Measurements from ENCODE around the gene HCK. TPM values are rescaled to one million over a fixed set of nuclear protein-coding genes. Genes with fewer than 3 reads are reported as not detected.

The HCK gene
- total and polyA plus RNA-seq, 5 experiments from 2014 or later = 0.24 to 0.86 (median 0.53) TPM; not detected in 1

GRCh38 chr20:32129863-32130262 lies 77.8 kb downstream of the HCK start:
- POLR2A ChIA-PET = no interaction called here
- H3K36me3 Mint-ChIP-seq = peaks cover 0 to 36% (median 5%) of the 10 kb centered on the region in 3 donors
- peak overlapping the region in 2 of 10 donors; percentile 29 to 47 for H3K27ac Mint-ChIP-seq

GRCh38 chr20:32130352-32130751 lies 78.3 kb downstream of the HCK start:
- H3K4me3 Mint-ChIP-seq = no peak overlapping the region
- no peaks in the 10 kb centered on the region for H3K9me3 Mint-ChIP-seq
- no peak for ATAC-seq
- no peaks in the 10 kb centered on the region for H3K27me3 Mint-ChIP-seq
- POLR2A ChIA-PET = no interaction called here
- no peak for DNase-seq
- H3K27ac Mint-ChIP-seq = peak overlapping the region in 3 of 10 donors; percentile 29 to 48 (median 47)
- H3K36me3 Mint-ChIP-seq = peaks cover 0 to 35% (median 5%) of the 10 kb centered on the region in 3 donors
- peaks cover 28 to 43% (median 32%) of the 10 kb centered on the region in 4 donors for H3K4me1 Mint-ChIP-seq

More at GRCh38 chr20:32129863-32130262, 77.8 kb downstream of the HCK start:
- no peak for DNase-seq
- peaks cover 29 to 43% (median 32%) of the 10 kb centered on the region in 4 donors for H3K4me1 Mint-ChIP-seq
- no peak for ATAC-seq
- H3K9me3 Mint-ChIP-seq = no peaks in the 10 kb centered on the region
- no peaks in the 10 kb centered on the region for H3K27me3 Mint-ChIP-seq
- no peak overlapping the region for H3K4me3 Mint-ChIP-seq

DNA sequence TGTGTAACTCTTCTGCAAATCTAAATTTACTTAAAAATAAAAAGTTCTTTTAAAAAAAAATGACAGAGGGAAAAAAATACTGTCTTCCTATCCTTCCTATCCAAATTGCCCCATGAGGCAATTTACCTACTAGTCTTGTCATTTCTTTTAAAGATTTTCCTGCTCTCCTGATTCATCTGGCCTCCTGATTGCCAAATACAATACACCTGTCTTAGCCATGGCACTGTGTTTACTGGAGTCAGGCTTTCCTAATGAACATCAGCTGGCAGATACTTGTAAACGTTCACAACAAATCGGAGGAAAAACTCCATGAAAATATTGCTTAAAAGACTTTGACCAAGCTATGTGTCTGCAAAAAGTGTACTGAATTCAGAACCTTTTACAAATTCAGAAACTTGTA lies 78.9 kb downstream of the HCK start:
- no peak overlapping the region for H3K27ac Mint-ChIP-seq
- H3K27me3 Mint-ChIP-seq = no peaks in the 10 kb centered on the region
- ATAC-seq = no peak
- no peak for DNase-seq
- POLR2A ChIA-PET = no interaction called here
- no peak overlapping the region for H3K4me3 Mint-ChIP-seq
- peaks cover 29 to 43% (median 33%) of the 10 kb centered on the region in 4 donors for H3K4me1 Mint-ChIP-seq
- peaks cover 0 to 40% (median 7%) of the 10 kb centered on the region in 3 donors for H3K36me3 Mint-ChIP-seq
- no peaks in the 10 kb centered on the region for H3K9me3 Mint-ChIP-seq

GRCh38 chr20:32132911-32133549 lies 81.0 kb downstream of the HCK start:
- Mint-ChIP-seq H3K4me1 (peaks cover 23 to 36% (median 31%) of the 10 kb centered on the region in 4 donors), H3K36me3 (peaks cover 0 to 48% (median 7%) of the 10 kb centered on the region in 3 donors), H3K27ac (peak overlapping the region in 1 of 10 donors; percentile 13), H3K4me3 (no peak overlapping the region), H3K27me3 (no peaks in the 10 kb centered on the region), H3K9me3 (no peaks in the 10 kb centered on the region)
- POLR2A ChIA-PET = no interaction called here
- ATAC-seq (no peak), DNase-seq (no peak)

GRCh38 chr20:32134026-32134425 lies 82.0 kb downstream of the HCK start:
- no peak overlapping the region for H3K27ac Mint-ChIP-seq
- H3K4me3 Mint-ChIP-seq = no peak overlapping the region

GRCh38 chr20:32135983-32136515 lies 84.0 kb downstream of the HCK start:
- no peak overlapping the region for H3K27ac Mint-ChIP-seq
- no peaks in the 10 kb centered on the region for H3K27me3 Mint-ChIP-seq
- no peak for DNase-seq
- no peak overlapping the region for H3K4me3 Mint-ChIP-seq
- no peaks in the 10 kb centered on the region for H3K9me3 Mint-ChIP-seq
- peaks cover 4 to 73% (median 6%) of the 10 kb centered on the region in 3 donors for H3K36me3 Mint-ChIP-seq
- peaks cover 20 to 31% (median 28%) of the 10 kb centered on the region in 4 donors for H3K4me1 Mint-ChIP-seq
- no peak for ATAC-seq
- POLR2A ChIA-PET = interaction anchor here (0.7 kb wide), 1 partner anchor 367 kb away, joined by 3 read pairs; no protein-coding TSS in a partner anchor

More at GRCh38 chr20:32134026-32134425, 82.0 kb downstream of the HCK start:
- H3K27me3 Mint-ChIP-seq = no peaks in the 10 kb centered on the region
- no peak for DNase-seq
- ATAC-seq = no peak
- H3K9me3 Mint-ChIP-seq = no peaks in the 10 kb centered on the region
- H3K36me3 Mint-ChIP-seq = peaks cover 0 to 56% (median 7%) of the 10 kb centered on the region in 3 donors
- POLR2A ChIA-PET = no interaction called here
- H3K4me1 Mint-ChIP-seq = peaks cover 23 to 39% (median 31%) of the 10 kb centered on the region in 4 donors

DNA sequence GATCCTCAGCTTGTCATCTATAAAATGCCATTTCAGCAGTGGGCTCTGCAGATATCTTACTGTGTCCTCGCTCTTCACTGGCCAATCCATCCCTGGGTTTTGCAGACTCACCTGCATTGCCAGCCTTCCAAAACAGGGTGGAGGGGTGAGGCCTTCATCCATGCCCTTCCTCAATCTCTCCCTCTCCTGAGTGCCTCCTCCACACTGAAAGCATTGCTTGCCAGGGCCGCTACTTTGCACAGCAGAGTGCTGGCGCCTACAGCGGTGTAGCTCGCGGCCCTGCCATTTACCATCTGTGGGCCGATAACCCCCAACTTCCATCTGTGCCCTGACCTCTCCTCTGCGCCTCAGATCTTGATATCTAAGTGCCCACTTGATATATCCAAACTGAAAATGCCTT lies 86.9 kb downstream of the HCK start:
- ATAC-seq (no peak), DNase-seq (no peak)
- POLR2A ChIA-PET = no interaction called here
- Mint-ChIP-seq H3K4me3 (no peak overlapping the region), H3K4me1 (peaks cover 0 to 18% (median 4%) of the 10 kb centered on the region in 4 donors), H3K27me3 (no peaks in the 10 kb centered on the region), H3K9me3 (no peaks in the 10 kb centered on the region), H3K36me3 (peaks cover 4 to 89% (median 17%) of the 10 kb centered on the region in 3 donors), H3K27ac (no peak overlapping the region)

GRCh38 chr20:32139947-32140346 lies 87.9 kb downstream of the HCK start:
- DNase-seq (no peak), ATAC-seq (no peak)
- Mint-ChIP-seq H3K9me3 (no peaks in the 10 kb centered on the region), H3K27ac (peak overlapping the region in 4 of 10 donors; percentile 20 to 82 (median 48)), H3K36me3 (peaks cover 4 to 88% (median 19%) of the 10 kb centered on the region in 3 donors), H3K4me3 (no peak overlapping the region), H3K27me3 (no peaks in the 10 kb centered on the region), H3K4me1 (peaks cover 0 to 18% (median 4%) of the 10 kb centered on the region in 4 donors)
- POLR2A ChIA-PET = no interaction called here

- Mint-ChIP-seq H3K4me3 (no peak overlapping the region), H3K9me3 (no peaks in the 10 kb centered on the region), H3K36me3 (peaks cover 4 to 90% (median 23%) of the 10 kb centered on the region in 3 donors), H3K4me1 (peaks cover 0 to 15% (median 4%) of the 10 kb centered on the region in 4 donors), H3K27me3 (no peaks in the 10 kb centered on the region), H3K27ac (no peak overlapping the region)
- no peak for ATAC-seq
- DNase-seq = no peak
- POLR2A ChIA-PET = no interaction called here
These were observed 88.6 kb downstream of the HCK start for GRCh38 chr20:32140603-32141002.

DNA sequence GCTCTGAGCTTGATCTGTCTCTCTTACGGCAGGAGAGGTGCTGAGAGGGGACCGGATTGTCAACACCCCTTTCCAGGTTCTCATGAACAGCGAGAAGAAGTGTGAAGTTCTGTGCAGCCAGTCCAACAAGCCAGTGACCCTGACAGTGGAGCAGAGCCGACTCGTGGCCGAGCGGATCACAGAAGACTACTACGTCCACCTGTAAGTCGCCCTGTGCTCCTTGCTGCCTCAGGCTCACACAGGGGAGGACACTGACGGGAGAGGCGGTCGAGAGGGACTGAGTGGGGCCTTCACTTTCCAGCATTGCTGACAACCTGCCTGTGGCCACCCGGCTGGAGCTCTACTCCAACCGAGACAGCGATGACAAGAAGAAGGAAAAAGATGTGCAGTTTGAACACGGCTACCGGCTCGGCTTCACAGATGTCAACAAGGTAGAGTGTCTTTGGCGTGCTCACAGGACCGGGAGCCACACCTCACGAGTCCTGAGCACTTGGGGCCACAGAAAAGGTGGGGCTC lies 89.5 kb downstream of the HCK start:
- POLR2A ChIA-PET = no interaction called here
- H3K27ac Mint-ChIP-seq = no peak overlapping the region
- H3K9me3 Mint-ChIP-seq = no peaks in the 10 kb centered on the region
- peaks cover 4 to 90% (median 25%) of the 10 kb centered on the region in 3 donors for H3K36me3 Mint-ChIP-seq
- peaks cover 0 to 15% (median 3%) of the 10 kb centered on the region in 4 donors for H3K4me1 Mint-ChIP-seq
- ATAC-seq (no peak), DNase-seq (no peak)
- no peaks in the 10 kb centered on the region for H3K27me3 Mint-ChIP-seq
- no peak overlapping the region for H3K4me3 Mint-ChIP-seq

DNA sequence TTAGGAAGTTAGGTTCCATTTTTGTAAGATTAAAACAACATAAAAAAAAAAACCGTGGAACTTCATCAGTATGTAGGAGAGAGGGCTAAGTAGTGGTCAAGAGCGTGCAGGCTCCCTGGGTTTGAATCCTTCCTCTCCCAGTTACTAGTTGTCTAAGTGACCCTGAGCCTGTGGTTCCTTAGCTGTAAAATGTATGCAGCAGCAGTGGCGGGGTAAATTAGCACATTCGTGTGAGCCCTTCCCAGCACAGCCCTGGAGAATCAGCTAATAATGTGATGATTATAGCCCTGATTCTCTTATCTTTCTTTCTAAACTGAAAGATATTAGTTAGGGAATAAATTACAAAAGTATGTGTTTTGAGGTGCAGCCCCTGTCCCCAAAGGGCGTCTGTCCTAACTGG lies 90.0 kb downstream of the HCK start:
- DNase-seq = no peak
- H3K4me3 Mint-ChIP-seq = no peak overlapping the region
- no peak for ATAC-seq
- H3K9me3 Mint-ChIP-seq = no peaks in the 10 kb centered on the region
- peaks cover 0 to 15% (median 3%) of the 10 kb centered on the region in 4 donors for H3K4me1 Mint-ChIP-seq
- H3K36me3 Mint-ChIP-seq = peaks cover 4 to 91% (median 25%) of the 10 kb centered on the region in 3 donors
- POLR2A ChIA-PET = no interaction called here
- H3K27ac Mint-ChIP-seq = no peak overlapping the region
- H3K27me3 Mint-ChIP-seq = no peaks in the 10 kb centered on the region

- H3K36me3 Mint-ChIP-seq = peaks cover 4 to 95% (median 25%) of the 10 kb centered on the region in 3 donors
- no peak for ATAC-seq
- POLR2A ChIA-PET = no interaction called here
- peaks cover 0 to 11% (median 3%) of the 10 kb centered on the region in 4 donors for H3K4me1 Mint-ChIP-seq
- H3K9me3 Mint-ChIP-seq = no peaks in the 10 kb centered on the region
- DNase-seq = no peak
- H3K27ac Mint-ChIP-seq = no peak overlapping the region
- no peak overlapping the region for H3K4me3 Mint-ChIP-seq
- H3K27me3 Mint-ChIP-seq = no peaks in the 10 kb centered on the region
These were observed 90.9 kb downstream of the HCK start for GRCh38 chr20:32142991-32143390.

- H3K36me3 Mint-ChIP-seq = peaks cover 0 to 94% (median 29%) of the 10 kb centered on the region in 3 donors
- DNase-seq (no peak), ATAC-seq (no peak)
- no peaks in the 10 kb centered on the region for H3K9me3 Mint-ChIP-seq
- H3K27ac Mint-ChIP-seq = peak overlapping the region in 3 of 10 donors; percentile 14 to 40 (median 40)
- no peaks in the 10 kb centered on the region for H3K27me3 Mint-ChIP-seq
- POLR2A ChIA-PET = no interaction called here
- peaks cover 0 to 3% (median 0%) of the 10 kb centered on the region in 4 donors for H3K4me1 Mint-ChIP-seq
- no peak overlapping the region for H3K4me3 Mint-ChIP-seq
These were observed 93.0 kb downstream of the HCK start for GRCh38 chr20:32144898-32145662.
